IPS DF 4.7 (cell line): ENCODE measurements around the gene MCIDAS.

ENCODE experiments used
- DNase-seq: peaks from one replicate; pipeline ENCODE4 v3.0.0-alpha.2; 2013; ENCODE audit warnings: low spot score; ENCODE audit errors: extremely low read depth

The MCIDAS gene

GRCh38 chr5:55226934-55227663 lies at the start of gene MCIDAS:
Gene MCIDAS (minus strand): TSS chr5:55227315. CDS start chr5:55227138, 177 bp downstream.
- no peak for DNase-seq

- DNase-seq: no peak
Observed at GRCh38 chr5:55276771-55277170, 49.7 kb upstream of the MCIDAS start.

- no peak for DNase-seq
Observed at GRCh38 chr5:55258339-55258738, 31.2 kb upstream of the MCIDAS start.

GRCh38 chr5:55254802-55255201 lies 27.7 kb upstream of the MCIDAS start:
- no peak for DNase-seq

GRCh38 chr5:55250064-55250463 lies 22.9 kb upstream of the MCIDAS start:
- DNase-seq: no peak

- no peak for DNase-seq
Observed at GRCh38 chr5:55241746-55242145, 14.6 kb upstream of the MCIDAS start.

- no peak for DNase-seq
Observed at GRCh38 chr5:55236800-55237199, 9.7 kb upstream of the MCIDAS start.

- DNase-seq: no peak
Observed at GRCh38 chr5:55234121-55234700, 7.1 kb upstream of the MCIDAS start.

GRCh38 chr5:55232985-55233928 lies 6.1 kb upstream of the MCIDAS start, which contains the start of gene CCNO:
Gene CCNO (minus strand): TSS chr5:55233608. CDS start chr5:55233523, 85 bp downstream.
- no peak for DNase-seq

GRCh38 chr5:55232271-55232984 lies 5.3 kb upstream of the MCIDAS start:
- DNase-seq: no peak

- DNase-seq: no peak
Observed at GRCh38 chr5:55231919-55232270, 4.8 kb upstream of the MCIDAS start.

GRCh38 chr5:55231029-55231918 lies 4.2 kb upstream of the MCIDAS start:
- no peak for DNase-seq

- DNase-seq: no peak
Observed at GRCh38 chr5:55230086-55230629, 3.0 kb upstream of the MCIDAS start.

GRCh38 chr5:55227664-55228430 lies 732 bp upstream of the MCIDAS start:
- no peak for DNase-seq

- no peak for DNase-seq
Observed at GRCh38 chr5:55226027-55226933, 835 bp downstream of the MCIDAS start.

- no peak for DNase-seq
Observed at GRCh38 chr5:55225346-55225745, 1.8 kb downstream of the MCIDAS start.

GRCh38 chr5:55223812-55224240 lies 3.3 kb downstream of the MCIDAS start:
- no peak for DNase-seq
